Neural progenitor cell (in vitro differentiated cells): ENCODE data around the gene IQCH.

ENCODE experiments used
- EZH2 ChIP-seq: fragments of 200-600 bp; sonication (generic); IDR thresholded peaks from 2 replicates; pipeline ENCODE4 v1.6.1; 2017; ENCODE audit warnings: antibody characterized with exemption, mild to moderate bottlenecking, moderate library complexity
- EZH2phosphoT487 ChIP-seq: fragments of 200-600 bp; sonication (generic); IDR thresholded peaks from 2 replicates; pipeline ENCODE4 v1.6.1; 2017; ENCODE audit warnings: antibody characterized with exemption
- TF ChIP-seq, protein P1 (sequence below): fragments of 200-600 bp; sonication (generic); IDR thresholded peaks from 2 replicates; pipeline ENCODE4 v1.5.1; 2017; ENCODE audit warnings: antibody characterized with exemption, mild to moderate bottlenecking

DNA sequence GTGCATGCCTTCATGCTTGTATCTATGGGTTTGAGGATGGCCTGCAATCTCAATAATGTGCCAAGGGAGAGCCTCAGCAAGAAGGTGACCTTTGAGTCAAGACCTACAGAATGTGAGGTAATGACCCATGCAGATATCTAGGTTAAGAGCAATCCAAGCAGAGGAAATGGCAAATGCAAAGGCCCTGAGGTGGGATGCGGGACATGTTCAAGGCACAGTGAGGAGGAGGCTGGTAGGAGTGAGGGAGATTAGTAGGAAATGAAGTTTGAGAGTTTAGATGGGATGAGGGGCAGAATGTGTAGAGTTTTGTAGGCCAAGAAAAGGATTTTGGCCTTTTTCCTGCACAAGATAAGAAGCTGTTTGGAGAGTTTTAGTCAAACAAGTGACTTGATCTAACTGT is 283.2 kb downstream of the IQCH start:
- TF ChIP-seq, protein P1, sequence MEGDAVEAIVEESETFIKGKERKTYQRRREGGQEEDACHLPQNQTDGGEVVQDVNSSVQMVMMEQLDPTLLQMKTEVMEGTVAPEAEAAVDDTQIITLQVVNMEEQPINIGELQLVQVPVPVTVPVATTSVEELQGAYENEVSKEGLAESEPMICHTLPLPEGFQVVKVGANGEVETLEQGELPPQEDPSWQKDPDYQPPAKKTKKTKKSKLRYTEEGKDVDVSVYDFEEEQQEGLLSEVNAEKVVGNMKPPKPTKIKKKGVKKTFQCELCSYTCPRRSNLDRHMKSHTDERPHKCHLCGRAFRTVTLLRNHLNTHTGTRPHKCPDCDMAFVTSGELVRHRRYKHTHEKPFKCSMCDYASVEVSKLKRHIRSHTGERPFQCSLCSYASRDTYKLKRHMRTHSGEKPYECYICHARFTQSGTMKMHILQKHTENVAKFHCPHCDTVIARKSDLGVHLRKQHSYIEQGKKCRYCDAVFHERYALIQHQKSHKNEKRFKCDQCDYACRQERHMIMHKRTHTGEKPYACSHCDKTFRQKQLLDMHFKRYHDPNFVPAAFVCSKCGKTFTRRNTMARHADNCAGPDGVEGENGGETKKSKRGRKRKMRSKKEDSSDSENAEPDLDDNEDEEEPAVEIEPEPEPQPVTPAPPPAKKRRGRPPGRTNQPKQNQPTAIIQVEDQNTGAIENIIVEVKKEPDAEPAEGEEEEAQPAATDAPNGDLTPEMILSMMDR, result no peak
- TF ChIP-seq EZH2, result no peak
- no peak for TF ChIP-seq EZH2phosphoT487
